ENCODE results near the gene S100PBP.

Gene S100PBP

DNA sequence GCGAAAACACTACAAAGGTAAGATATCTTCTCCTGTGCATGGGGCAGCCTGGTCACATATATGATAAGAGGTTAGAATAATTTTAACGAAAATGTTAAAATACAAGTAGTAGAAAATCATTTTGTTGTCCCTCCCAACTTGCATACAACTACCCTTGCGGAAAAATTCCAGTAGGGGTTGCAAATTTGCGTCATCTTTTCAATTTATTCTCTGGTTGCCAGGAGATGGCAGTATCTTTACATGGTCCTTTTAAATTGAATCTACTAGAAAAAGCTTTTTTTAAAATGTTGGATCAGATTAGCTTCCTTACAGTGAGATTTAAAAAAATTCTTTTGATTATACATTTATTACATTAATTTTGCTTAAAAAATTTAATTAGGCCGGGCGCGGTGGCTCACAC, 10.9 kb downstream of the S100PBP start:
- DNase-seq (ENCODE audit: low spot score), result no peak

DNA sequence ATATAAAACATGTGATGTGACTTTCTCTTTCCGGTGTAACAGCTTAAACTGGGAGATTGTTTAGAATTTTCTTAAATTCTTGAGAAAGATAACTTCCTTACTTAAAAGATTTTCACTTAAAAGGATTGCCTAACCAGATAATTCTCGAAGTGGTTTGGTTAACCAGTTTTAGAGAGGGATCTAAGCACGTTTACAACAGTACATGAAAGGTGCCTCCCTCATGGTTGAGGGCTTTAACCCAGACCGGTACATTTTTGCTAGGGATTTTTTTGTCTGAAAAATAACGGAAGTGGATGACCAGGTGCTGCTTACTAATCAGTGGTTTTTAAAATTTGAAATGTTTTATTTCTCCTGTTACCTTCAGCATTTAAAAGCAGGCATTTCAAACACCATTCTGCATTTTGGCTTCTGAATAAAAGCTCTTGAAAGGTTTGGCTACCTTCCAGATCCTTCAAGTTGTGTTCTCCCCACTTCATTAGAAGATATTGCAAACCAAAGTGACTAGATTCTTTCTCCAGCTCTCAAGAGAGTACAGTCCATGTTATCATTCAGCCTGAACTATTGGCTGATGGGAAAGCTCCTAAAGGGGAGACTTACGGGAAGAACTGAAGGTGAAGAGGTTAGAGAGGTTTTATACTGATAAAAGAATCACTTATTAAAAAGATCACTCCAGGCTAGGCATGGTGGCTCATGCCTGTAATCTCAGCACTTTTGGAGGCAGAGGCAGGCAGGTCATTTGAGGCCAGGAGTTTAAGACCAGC, 12.8 kb downstream of the S100PBP start:
- DNase-seq (ENCODE audit: low spot score), result no peak

DNA sequence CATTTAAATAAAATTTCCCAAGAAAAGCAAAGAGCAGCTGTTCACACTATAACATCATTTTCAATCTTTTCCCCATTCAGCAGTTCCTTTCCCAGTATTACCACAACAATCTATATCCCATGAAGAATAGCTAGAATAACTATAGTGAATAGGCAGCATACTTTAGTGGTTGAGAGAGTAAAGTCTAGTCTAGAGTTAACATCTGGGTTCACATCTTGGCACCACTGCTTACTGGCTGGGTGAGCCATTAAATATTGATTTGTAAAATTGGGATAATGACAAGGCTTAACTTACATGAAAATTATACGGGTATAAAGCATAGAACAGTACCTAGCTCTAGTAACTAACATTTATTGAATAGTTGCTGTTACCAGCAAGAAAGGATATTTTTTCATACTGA, 14.4 kb downstream of the S100PBP start:
- DNase-seq (ENCODE audit: low spot score), result no peak

DNA sequence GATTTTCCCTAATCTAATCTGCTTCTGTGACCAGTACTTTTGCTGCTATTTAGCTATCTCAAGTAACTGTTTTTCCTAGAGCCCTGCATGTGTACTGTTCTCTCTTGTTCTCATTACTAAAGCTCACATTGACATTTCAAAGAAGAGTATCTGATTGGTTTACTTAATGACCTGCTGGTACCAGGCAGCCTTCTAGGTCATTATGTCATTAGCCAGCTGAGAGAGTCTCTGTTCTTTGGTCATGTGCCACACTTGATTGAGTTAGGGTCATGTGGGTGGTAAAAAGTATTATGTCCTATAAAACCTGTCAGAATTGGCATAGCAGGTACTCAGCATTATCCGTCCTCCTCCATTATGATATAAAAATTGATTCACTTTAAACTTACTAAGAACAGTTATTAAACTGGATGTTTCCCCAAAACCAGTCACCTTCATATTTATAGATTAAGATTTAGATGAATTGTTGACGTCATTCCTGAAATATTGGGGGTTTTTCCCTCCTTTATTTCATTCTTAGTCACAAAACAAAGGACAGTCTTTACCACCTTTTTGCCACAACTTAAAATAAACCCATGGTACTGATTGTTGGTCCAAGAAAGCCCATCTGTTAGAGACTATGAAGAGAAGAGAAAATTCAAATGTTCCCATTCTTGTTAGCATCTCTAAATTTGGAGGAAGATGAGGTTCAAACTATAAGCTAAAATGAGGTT, 31.1 kb downstream of the S100PBP start:
- no peak for DNase-seq (ENCODE audit: low spot score)

DNA sequence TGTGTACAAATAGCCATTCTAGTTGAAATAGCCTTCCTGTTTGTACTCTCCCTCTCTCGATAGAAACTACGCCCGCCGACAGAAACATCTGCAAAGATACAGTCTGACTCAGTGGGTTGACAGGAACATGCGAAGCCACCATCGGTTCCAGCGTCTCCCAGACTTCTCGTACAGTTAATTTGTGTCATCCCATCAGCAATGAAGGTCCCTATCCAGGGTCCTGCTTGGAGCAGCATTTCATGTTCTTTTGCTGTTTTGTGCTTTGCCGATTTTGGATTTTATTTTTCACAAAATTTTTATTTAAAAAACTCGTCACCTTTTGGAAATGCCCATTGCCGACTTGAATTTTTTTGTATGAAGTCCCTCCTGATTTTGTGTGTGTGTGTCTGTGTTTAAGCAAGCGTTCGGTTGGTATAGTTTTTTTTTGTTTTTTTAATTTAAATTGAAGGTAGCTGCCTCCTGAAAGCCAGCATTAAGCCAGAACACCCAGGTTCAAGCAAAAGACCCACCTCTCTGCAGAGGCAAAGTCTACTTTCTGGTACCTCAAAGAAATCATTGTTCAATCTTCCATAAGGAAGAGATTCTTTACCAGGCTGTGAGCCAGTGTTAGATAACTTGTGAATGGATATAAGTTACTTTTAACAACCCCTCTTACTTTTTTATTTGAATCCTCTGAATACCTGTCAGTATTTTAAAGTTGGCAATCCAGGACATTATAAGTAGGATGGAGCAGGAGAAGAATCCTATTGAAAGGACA, 38.6 kb downstream of the S100PBP start:
- no peak for DNase-seq (ENCODE audit: low spot score)

DNA sequence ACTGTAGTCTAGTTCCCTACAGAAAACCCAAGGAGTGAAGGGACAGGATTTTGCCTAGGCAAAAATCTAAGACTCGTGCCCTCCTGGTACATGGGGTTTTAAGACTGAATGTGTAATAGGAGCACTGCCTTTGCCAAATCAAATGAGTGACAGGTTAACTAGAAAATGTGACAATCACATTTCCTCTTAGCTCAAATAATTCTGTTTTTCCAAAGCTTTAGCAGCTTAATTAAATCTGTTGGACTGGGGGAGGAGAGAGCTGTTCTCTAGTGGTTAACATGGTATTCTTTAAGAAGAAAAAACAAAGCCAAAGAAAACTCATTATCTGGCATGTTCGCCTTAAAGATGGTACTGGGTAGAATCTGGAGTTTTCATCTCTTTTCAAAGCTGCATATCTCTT, 40.7 kb downstream of the S100PBP start:
- DNase-seq (ENCODE audit: low spot score), result no peak

DNA sequence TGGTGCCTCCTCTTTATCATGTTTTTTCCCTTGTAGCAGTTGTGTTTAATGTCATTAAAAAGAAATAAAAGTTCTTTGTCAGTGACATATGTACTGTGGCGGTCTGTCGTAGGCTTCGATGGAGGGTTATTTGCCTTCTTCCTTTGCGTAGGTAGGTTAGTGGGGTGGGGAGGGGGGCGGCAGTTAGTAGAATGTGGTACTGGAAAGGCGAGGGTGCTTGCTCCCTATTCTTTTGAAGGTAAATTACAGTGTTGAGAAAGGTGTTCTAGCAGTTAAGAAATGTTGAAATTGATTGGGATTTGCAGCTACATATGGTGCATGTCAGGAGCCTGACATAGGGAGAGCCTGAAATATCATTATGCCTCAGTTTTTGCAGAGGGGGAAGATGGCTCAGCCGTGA, 41.3 kb downstream of the S100PBP start:
- DNase-seq (ENCODE audit: low spot score), result no peak

DNA sequence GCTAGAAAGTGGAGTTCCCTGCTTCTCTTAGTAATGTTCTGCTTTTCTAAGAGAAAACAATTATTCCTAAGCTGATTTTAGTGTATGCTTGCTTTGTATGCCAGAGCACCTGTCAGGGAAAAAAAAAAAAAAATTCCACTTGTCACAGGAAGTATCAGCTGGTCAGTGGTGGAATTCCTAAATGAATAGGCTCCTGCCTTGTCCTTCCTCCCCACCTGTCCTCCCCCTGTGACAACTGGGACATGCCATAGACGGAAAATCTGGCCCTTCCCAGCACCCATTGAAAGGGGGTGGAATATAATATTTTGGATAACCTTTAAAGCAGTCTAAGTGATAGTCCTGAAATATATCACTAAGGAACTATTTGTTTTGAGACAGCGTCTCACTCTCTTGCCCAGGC, 42.5 kb downstream of the S100PBP start:
- DNase-seq (ENCODE audit: low spot score), result no peak

DNA sequence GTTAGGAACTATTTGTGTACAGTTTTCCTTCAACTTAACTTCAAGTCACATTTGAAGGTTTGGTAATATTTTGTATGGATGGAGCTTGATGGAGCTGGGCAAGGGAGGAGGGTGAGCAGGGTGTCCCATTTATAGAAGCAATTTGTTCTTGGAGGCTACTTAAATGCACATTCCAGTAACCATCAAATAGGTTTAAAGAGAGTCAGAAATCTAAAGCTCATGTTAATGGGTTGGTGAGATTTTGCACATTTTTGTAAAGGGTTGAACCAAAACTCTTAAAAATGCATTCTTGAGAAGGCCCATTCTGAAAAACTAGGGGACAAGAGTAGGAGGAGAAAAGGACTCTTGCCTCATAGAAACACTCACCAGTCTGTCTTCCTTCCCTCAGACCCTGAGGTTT, 43.1 kb downstream of the S100PBP start:
- DNase-seq (ENCODE audit: low spot score), result no peak

DNA sequence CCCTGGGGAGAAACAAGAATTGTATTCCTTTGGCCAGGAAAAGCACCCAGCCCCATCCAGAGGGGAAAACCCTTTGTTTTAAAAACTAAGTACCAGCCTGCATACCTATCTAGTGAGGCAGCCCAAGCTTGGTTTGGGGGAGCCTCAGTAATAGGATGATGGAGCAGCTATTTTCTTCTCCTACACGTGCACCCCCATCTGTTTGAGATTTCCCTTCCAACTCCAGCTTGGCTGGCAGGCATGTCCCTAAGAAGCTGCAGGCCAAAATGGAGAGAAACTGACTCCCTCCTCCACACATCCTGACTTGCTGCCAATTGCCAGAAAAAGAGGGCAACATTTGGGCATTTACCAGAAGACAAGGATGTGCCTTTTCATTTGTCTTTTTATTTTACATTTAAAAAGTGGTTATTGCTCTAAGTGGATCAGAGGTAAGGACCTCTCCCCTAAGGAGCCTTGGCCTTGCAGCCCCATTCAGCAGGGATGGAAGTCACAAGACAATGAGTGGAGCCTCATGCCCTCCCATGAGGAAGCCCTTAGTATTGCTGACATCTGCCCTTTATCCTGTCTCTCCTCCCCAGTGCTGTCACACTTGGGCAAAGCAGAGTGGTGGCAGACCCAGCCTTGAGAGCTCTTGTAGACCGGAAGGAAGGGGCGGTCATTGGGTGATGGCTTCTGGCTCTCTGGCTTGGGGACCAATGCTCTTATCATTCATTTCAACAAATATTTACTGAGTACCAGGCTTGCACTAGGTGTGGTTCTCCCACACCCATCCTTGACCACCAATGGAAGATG, 44.6 kb downstream of the S100PBP start:
- no peak for DNase-seq (ENCODE audit: low spot score)

DNA sequence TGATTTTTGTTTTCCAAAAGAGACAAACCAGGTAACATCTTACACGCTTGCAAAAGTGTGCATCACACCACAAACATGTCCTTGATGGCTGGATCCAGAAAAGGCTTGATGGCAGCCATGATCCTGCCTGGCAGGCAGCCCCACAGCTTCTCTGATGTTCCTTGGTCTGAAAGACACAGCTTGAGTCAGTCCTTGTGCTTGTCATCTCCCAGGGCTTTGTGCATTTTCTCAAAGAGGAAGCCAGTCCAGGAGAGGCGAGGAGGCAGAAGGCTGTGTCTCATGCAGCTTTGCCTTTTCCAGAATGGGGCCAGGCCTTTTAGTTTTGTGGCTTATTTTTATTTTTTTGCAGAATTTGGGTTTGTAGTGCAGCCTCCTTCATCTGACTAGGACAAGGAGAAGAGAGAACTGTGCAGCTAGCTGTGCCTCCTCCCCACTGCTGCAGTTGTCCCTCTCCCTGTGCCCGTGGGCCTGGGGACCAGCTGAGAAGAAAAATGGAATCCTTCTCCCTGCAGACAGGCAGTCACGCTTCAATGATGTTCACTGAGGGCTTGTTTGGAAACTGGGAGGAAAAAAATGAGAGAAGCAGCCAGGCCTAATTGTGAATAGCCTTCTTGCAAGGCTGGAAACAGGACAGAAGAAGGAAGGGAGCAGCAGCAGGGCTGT, 45.9 kb downstream of the S100PBP start:
- DNase-seq (ENCODE audit: low spot score), result no peak

DNA sequence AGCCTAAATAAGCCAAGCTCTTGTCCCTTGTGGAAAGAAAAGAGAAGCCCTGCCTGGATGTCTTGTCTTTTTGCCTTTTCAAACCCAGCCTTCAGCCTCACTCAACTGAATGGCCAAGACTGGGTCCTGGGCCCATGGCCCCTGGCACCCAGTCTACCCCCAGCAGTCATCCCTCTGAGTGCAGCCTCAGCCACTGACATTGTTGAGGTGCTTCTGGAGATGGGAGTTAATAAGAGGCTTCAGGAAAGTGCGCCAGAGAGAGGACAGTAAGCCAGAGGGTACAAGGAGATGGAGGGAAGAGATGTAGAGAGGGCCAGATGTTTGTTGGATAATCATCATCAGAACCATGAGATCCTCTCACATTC, 46.4 kb downstream of the S100PBP start:
- no peak for DNase-seq (ENCODE audit: low spot score)

DNA sequence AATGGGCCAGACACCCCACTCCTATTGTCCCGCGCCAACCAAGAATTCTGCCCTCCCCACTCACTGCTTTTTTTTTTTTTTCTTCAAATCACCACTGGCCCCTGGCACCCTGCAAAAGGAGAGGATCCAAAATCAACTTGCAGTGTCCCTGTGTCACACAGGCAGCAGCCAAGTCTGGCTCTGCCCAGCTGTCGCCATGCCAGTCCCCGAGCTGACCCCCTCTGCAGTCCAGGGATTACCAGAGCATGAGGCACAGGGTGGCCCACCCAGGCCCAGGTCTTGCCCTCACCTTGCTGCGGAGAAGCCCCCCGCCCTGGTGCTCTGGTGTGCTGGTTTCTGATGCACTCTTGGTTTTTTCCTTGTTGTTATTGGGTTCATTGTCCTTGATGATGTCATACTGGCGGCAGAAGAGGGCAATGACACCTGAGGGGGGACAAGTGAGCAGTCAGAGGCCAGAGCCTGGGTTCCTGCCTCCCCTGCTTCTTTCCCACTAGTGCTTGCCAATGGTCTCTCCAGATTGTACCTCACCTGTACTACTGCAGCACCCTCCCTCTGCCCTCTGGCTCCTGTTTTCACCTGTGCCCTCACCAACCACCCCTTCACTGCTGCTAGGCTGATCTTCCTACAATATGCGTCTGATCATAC, 47.0 kb downstream of the S100PBP start:
- DNase-seq (ENCODE audit: low spot score), result no peak

DNA sequence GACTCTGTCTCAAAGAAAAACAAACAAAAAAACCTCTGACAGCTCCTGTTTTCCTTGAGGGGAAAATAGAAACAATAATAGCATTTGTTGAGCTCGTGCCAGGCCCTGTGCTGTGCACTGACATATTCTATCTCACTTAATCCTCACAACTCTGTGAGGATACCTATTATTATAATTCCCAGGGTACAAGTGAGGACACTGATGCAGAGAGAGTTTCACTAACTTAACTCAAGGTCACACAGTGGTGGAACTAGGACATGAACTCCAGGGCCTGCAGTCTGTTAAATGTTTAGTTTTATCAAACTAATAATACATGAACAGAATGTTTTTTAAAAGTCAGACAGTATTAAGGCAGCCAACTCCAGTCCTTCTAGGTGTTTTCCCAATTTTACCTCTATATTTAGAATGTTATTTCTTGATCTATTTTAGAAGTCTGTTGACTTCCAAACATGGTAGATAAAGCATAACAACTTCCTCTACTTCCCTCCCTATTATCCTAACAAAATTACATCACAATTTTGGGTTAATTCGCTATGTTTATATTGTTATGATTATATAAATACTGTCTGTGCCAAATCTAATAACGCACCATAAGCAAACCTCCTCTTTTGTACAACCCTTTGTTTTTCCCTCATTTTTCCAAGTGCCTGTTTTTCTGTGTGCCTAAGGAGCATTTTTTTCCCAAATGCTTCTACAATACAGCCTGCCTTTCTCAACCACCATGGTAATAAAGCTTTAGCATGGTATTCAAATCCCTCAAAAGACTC, 48.4 kb downstream of the S100PBP start:
- no peak for DNase-seq (ENCODE audit: low spot score)

DNA sequence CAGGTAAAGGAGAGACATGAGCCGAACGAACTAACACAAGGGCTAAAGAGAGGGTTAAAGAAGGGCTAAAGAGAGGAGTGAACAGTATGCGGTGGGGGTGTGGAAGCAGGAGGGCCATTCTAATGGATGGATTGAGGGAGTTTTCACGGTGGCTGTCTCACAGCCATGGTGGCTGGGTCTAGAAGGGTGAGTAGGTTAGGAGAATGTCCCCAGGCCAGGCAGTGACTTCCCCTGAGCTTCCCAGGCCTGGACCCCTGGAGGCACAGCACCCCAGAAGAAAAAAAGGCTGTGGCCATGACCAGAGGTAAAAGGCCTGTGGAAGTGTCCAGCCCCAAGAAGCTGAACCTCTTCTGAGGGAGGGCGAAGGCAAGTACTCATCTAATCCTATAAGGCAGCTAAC, 49.7 kb downstream of the S100PBP start:
- no peak for DNase-seq (ENCODE audit: low spot score)

DNA sequence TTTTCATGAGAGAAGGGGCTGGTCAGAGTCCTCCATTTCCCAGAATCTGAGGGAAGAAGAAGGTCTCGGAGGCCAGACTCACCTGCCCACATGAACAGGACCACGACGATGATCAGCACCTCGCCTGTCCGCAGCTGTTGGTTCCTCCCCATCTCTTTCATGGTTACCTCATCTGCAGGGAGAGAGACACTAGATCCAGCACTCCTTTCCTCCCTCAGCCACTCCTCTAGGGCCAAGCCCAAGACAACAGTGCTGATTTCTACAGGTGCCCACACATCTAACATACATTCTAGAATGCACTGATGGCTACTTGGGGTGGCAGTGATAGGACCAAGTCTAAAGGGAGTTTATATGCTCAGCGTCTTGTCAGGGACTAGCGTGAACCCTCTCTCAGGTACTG, 50.2 kb downstream of the S100PBP start:
- DNase-seq (ENCODE audit: low spot score), result no peak

DNA sequence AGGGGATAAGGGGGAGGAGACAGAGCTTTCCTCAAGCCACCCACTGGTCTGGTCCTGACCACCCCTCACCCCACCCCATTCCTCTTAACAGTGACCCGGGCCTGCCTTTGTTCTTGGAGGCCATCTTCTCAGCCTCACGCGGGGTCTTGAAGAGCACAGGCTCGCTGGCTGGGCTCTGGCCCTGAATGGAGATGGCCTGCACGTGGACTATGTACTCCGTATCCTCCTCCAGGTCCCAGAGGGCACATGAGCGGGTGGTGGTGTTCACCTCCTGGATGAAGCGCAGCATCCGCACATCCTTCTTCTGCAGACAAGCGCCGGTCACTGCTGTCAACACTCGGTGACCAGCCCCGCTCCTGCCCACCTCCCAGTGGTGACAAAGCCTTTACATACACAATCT, 50.6 kb downstream of the S100PBP start:
- DNase-seq (ENCODE audit: low spot score), result no peak

DNA sequence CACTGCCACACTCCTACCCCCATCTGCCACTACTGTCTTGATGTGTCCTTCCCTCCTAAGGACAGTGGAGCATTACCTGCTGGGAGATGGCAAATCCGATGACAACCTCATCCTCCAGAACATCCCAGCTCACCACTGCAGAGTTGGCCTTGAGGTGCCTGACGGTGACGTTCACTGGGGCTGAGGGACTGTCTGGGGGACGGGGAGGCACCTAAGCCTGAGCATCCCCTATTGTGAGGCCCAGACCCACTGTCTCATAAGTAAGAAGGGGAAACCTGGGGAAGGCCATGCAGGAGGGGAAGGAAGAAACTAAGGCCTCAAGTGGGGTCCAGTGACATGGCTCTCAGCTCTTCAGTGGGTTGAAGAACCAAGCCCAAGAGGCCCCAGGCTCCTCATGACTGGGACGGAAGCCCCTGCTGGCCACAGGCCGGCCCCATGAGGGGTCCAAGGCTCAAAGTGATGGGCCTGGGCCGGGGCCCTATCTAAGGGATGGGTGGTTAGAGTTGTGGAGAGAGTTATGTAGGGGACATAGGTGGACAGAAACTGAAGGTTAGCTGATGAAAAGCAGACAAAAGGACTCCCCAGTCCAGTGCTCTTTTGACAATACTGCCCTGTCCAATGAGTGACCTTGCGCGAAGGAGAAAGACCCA, 51.5 kb downstream of the S100PBP start:
- DNase-seq (ENCODE audit: low spot score), result no peak

DNA sequence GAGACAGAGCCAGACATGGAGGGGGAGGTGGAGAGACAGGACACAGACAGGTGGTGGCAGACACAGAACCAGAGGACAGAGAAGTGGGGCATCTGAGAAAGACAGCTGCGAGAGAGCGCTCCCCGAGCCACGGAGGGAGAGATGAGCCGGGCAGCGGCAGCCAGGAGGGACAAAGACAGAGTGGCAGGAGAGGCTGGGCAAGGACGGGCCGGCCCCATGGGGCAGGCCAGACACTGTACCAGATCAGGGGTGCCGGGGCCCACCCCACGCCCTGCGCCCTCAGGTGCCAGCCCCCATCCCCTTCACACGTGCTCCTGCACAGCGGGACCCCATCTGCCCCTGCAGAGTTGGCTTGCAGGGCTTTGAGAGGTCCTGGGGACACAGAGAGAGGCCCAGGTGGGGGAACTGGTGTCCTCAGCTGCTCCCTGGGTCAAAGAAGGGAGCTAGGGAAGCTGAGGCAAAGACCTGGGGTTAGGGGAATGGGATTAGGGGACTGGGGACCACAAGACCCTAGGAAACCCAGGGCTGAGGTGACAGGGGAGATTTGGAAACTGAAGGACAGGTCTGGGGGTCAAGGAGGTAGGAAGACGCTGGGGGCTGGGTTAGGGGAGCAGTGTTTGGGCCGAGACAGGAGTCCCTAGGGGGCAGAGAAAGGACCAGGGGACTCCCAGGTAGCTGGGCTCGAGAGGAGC, 52.6 kb downstream of the S100PBP start:
- no peak for DNase-seq (ENCODE audit: low spot score)
